Measurements from ENCODE around the gene FHAD1.

DNA sequence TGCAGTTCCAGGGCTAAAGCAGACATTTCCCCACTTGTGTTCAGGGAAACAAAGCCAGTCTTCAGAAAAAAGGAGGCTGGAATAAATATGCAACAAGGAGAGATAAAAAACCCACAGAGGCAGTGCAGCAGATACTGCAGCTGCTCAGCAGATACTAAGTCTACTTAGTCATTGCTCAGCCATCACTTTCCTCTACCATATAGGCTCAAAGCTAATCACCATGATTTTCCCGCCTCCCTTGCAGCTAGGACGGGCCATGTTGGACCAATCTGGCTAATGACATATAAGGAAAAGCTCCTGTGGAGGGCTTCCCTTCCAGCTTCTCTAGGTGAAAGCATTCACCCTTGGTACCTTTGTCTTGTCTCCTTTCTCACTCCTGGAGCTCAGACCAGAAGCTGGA lies 152.7 kb downstream of the FHAD1 start:
- TF ChIP-seq CTCF (IDR thresholded peaks at IDR 0.05) (no peak), POLR2A (IDR thresholded peaks at IDR 0.05) (no peak)

Data from Peyer's patch (tissue), 4 donors.